HUES6 (cell line): ENCODE data around the gene CLPTM1.
"Not testable (repeated sequence)": the region's sequence is repeated elsewhere in the genome, so short reads cannot be mapped to it uniquely, and the experiment has no call there.

Experiments
- H3K27ac ChIP-seq: 2 replicates; pipeline ENCODE4 v1.7.0; 2013; ENCODE audit warnings: low read depth, mild to moderate bottlenecking, low read length, inconsistent platforms
- H3K27me3 ChIP-seq: 2 replicates; pipeline ENCODE4 v1.6.1; 2013; ENCODE audit warnings: low read length; ENCODE audit not compliant: control insufficient read depth, insufficient read depth
- H3K36me3 ChIP-seq: 2 replicates; pipeline ENCODE4 v1.6.1; 2013; ENCODE audit warnings: low read length; ENCODE audit not compliant: control insufficient read depth, insufficient read depth
- H3K4me1 ChIP-seq: 2 replicates; pipeline ENCODE4 v1.6.1; 2013; ENCODE audit warnings: low read length; ENCODE audit not compliant: control insufficient read depth, insufficient read depth
- H3K4me3 ChIP-seq: 2 replicates; pipeline ENCODE4 v1.5.1; 2013; ENCODE audit warnings: low read depth, low read length
- H3K9ac ChIP-seq: one replicate; pipeline ENCODE4 v1.6.1; 2013; ENCODE audit warnings: mild to moderate bottlenecking, low read length
- H3K9me3 ChIP-seq: 2 replicates; pipeline ENCODE4 v1.6.1; 2013; ENCODE audit warnings: low read depth, low read length; ENCODE audit not compliant: control insufficient read depth, insufficient read depth

CLPTM1 gene

GRCh38 chr19:44999131-44999925, 44.1 kb downstream of the CLPTM1 start:
- not testable (repeated sequence) for H3K4me1 ChIP-seq, H3K27me3 ChIP-seq, H3K36me3 ChIP-seq, H3K4me3 ChIP-seq, H3K27ac ChIP-seq, H3K9ac ChIP-seq, H3K9me3 ChIP-seq

GRCh38 chr19:45000665-45001064, 45.5 kb downstream of the CLPTM1 start:
- Histone ChIP-seq H3K4me3 (peak overlapping the region; percentile 39), H3K9ac (peak overlapping the region; percentile 37)
- not testable (repeated sequence) for H3K36me3 ChIP-seq, H3K9me3 ChIP-seq, H3K4me1 ChIP-seq, H3K27me3 ChIP-seq, H3K27ac ChIP-seq

- Histone ChIP-seq H3K27ac (peak within 1 kb of the TSS; percentile 82), H3K9me3 (no peaks in the 10 kb centered on the region), H3K4me1 (no peaks in the 10 kb centered on the region), H3K27me3 (no peaks in the 10 kb centered on the region), H3K36me3 (0 out of 2 replicates have a peak, but pooled peaks cover 2% of the 10 kb centered on the region), H3K4me3 (peak within 1 kb of the TSS; percentile 94), H3K9ac (peak within 1 kb of the TSS; percentile 93)
Observed at GRCh38 chr19:45001087-45001739, 46.0 kb downstream of the CLPTM1 start, which contains the start of gene RELB. RELB (plus strand) TSS chr19:45001464; CDS start chr19:45001580, 116 bp downstream.

- H3K9ac ChIP-seq = no peak overlapping the region
- no peaks in the 10 kb centered on the region for H3K9me3 ChIP-seq
- H3K4me1 ChIP-seq = no peaks in the 10 kb centered on the region
- no peaks in the 10 kb centered on the region for H3K27me3 ChIP-seq
- H3K36me3 ChIP-seq = peaks cover 8% of the 10 kb centered on the region; the same call in 1 of the 2 replicates
- H3K4me3 ChIP-seq = no peak overlapping the region
- H3K27ac ChIP-seq = no peak overlapping the region
Observed at GRCh38 chr19:45003485-45003884, 48.3 kb downstream of the CLPTM1 start.

DNA sequence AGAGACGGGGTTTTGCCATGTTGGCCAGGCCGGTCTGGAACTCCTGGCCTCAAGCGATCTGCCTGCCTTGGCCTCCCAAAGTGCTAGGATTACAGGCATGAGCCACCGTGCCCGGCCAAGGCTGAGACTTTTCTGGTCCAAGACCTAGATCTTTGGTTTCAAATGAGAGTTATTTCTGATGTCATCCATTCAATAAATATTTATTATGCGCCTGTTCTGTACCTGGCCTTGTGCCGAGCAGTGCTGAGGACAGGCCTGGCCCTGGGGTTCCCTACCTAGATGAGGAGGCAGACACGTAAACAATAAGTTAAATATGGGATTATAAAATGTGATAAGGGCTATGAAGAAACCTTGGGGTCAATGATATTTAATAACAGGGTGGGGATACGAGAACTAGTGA, 50.6 kb downstream of the CLPTM1 start:
- no peaks in the 10 kb centered on the region for H3K9me3 ChIP-seq
- peaks cover 8% of the 10 kb centered on the region; the same call in 1 of the 2 replicates for H3K36me3 ChIP-seq
- no peak overlapping the region for H3K27ac ChIP-seq
- no peak overlapping the region for H3K4me3 ChIP-seq
- H3K9ac ChIP-seq = no peak overlapping the region
- H3K4me1 ChIP-seq = no peaks in the 10 kb centered on the region
- H3K27me3 ChIP-seq = no peaks in the 10 kb centered on the region

DNA sequence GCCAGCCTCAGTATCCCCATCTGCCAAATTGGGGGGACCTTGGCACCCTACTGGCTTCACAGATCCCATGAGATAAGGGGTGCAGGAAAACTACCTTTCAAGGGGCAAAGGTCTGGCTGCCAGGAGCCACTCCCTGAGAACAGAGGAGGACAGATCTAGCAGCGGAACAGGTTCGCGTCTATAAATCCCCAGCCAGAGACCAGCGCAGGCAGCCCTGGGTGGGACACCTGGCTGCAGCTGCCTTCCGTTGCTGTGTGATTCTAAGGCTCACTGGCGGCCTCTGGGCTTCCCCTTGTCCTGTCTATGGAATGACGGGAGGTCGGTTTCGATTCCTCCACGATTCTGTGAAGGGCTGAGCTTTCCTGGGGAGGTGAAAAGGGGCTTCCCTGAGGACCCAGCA, 53.4 kb downstream of the CLPTM1 start:
- Histone ChIP-seq H3K36me3 (peaks cover 6% of the 10 kb centered on the region; the same call in 1 of the 2 replicates), H3K4me3 (no peak overlapping the region), H3K27me3 (no peaks in the 10 kb centered on the region), H3K9ac (no peak overlapping the region), H3K27ac (no peak overlapping the region), H3K9me3 (no peaks in the 10 kb centered on the region), H3K4me1 (no peaks in the 10 kb centered on the region)

DNA sequence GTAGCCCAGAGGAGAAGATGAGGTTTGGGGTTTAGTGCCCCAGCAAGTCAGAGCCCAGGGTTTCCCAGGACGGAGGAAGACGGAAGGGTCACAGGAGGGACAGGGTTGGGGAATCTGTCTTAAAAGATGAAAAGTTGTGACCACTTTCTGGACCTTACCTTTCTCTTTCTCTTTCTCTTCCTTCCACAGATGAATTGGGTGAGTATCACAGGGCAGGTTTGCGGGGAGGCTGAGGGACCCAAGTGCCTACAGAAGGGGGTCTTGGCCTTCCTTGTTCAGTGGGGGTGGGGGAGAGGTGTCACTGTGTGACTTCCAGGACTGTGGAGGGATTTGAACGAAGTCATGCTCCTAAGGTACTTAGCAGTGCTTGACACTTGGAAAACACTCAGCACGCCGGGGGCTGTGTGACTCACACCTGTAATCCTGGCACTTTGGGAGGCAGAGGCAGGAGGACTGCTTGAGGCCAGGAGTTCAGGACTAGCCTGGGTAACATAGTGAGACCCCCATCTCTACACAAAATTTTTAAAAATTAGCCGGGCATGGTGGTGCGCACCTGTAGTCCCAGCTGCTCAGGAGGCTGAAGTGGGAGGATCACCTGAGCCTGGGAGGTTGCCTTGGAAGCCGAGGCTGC, 54.6 kb downstream of the CLPTM1 start:
- Histone ChIP-seq H3K36me3 (peaks cover 12% of the 10 kb centered on the region), H3K27me3 (no peaks in the 10 kb centered on the region), H3K4me1 (no peaks in the 10 kb centered on the region), H3K27ac (no peak overlapping the region), H3K9ac (no peak overlapping the region), H3K9me3 (no peaks in the 10 kb centered on the region), H3K4me3 (no peak overlapping the region)

GRCh38 chr19:45010306-45010705, 55.1 kb downstream of the CLPTM1 start:
- peaks cover 12% of the 10 kb centered on the region for H3K36me3 ChIP-seq
- no peaks in the 10 kb centered on the region for H3K27me3 ChIP-seq
- H3K4me1 ChIP-seq = no peaks in the 10 kb centered on the region
- no peak overlapping the region for H3K4me3 ChIP-seq
- no peaks in the 10 kb centered on the region for H3K9me3 ChIP-seq
- no peak overlapping the region for H3K27ac ChIP-seq
- no peak overlapping the region for H3K9ac ChIP-seq

DNA sequence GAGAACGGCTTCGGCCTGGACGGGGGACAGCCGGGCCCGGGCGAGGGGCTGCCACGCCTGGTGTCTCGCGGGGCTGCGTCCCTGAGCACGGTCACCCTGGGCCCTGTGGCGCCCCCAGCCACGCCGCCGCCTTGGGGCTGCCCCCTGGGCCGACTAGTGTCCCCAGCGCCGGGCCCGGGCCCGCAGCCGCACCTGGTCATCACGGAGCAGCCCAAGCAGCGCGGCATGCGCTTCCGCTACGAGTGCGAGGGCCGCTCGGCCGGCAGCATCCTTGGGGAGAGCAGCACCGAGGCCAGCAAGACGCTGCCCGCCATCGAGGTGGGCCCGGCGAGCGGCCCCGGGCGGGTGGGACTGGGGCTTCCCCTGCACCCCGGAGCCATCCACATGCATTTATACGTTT, 56.8 kb downstream of the CLPTM1 start:
- no peak overlapping the region for H3K9ac ChIP-seq
- H3K9me3 ChIP-seq = no peaks in the 10 kb centered on the region
- no peak overlapping the region for H3K4me3 ChIP-seq
- H3K36me3 ChIP-seq = peaks cover 11% of the 10 kb centered on the region
- no peaks in the 10 kb centered on the region for H3K27me3 ChIP-seq
- H3K27ac ChIP-seq = no peak overlapping the region
- H3K4me1 ChIP-seq = no peaks in the 10 kb centered on the region

DNA sequence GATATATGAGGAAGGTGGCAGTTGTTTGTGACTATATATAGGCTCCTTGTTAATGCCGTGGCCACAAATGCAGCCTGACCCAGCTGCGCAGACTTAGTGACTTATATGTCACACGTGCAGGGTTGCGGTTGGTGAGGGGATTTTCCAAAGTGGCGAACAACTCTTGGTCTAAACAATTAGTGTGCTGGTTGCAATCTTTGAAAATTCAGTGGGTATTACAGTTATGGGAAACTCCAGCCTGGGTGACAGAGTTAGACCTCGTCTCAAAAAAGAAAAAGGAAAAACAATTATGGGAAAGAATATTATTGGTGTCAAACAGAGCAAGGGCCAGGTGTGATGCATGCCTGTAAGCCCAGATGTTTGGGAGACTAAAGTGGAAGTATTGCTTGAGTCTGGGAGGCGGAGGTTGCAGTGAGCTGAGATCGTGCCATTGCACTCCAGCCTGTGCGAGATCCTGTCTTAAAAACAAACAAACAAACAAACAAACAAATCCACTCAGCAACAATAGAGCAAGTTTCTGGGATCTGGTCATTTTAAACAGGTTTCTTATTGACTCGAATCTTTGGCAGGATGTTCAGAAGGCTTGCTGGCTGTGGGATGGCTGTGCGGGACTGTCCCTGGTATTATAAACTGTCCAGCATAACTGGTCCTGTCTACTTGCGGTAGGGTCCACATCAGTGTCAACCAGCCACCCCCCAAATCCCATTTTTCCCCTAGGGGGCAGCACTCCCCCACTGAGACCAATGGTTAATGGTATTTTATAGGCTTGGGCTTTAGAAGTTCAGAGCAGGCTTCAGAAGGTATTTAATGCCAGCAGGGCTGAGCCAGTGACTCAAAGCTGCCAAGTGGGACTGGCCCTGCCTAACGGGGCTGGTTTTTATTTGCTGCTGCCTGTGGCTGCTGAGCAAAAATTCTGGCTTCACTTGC, 61.5 kb downstream of the CLPTM1 start:
- Histone ChIP-seq H3K4me3 (no peak overlapping the region), H3K36me3 (peaks cover 6% of the 10 kb centered on the region), H3K9ac (no peak overlapping the region)

More for the DNA sequence above, 61.5 kb downstream of the CLPTM1 start:
- Histone ChIP-seq H3K9me3 (no peaks in the 10 kb centered on the region), H3K27me3 (no peaks in the 10 kb centered on the region), H3K4me1 (no peaks in the 10 kb centered on the region), H3K27ac (no peak overlapping the region)
